ENCODE results near the gene HIP1R.

The HIP1R gene

DNA sequence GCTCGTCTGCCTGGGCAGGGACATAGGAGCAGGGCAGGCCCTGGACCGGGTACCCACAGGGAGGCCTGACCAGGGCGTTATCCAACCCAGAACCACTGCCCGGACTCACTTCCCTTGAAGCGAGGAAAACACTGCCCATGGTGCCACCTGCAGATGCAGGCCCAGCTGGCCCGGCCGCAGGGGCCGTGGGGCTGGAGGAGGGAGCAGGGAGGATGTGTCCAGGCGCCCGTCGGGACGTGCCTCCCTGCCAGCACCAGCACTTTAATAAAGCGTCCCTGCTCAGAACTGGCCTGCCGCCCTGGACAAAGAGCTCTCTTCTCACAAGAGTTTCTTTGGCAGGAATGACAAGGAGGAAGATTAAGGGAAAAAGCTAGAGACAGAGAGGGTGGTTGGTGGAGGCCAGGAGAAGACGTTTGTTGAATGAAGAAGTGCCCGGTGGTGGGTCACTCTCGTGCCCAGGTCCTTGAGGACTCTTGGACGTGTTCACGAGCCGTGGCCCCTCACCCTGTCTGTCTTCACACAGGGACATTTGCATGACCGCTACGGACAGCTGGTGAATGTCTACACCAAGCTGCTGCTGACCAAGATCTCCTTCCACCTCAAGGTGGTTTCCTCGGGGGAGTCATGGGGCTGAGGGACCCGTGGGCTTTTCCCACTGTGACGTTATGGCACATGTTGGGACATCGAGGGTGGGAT, 14.2 kb downstream of the HIP1R start:
- no peak for DNase-seq

DNA sequence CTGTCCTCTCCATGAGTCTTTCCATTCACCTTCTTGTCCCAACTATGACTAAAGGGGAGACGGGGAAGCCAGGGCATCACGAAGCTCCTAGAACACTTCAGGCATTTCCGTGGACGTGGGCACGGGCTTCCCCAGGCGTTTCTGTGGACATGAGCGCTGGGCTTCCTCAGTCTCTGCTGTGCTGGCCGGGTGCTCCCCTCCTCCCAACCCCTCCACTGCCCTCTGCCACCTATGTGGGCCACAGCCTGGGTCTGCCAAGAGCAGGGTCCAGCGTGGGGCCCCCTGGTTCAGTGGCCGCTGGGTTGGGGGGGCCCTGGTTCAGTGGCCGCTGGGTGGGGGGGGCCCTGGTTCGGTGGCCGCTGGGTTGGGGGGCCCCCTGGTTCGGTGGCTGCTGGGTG, 14.8 kb downstream of the HIP1R start:
- no peak for DNase-seq

DNA sequence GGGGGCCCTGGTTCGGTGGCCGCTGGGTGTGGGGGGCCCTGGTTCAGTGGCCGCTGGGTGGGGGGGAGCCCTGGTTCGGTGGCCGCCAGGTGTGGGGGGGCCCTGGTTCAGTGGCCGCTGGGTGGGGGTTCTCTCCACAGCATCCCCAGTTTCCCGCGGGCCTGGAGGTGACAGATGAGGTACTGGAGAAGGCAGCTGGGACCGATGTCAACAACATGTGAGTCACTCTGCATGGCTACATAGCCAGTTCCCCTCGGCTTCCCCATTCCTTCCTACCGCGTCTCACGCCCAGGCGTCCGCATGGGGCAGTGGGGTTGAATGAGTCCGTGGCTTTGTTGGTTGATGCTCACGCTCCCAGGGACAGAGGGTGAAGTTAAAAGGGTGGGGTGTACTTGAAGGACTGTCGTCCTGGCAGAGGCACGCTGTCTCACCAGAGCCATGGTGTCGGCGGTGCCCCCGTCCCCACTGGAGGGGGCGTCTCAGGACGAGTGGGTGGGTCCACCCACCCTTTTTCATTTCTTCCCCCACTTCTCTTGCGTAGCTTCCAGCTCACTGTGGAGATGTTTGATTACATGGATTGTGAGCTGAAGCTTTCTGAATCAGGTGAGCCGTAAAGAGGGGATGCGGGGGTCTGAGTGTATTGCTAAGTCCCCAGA, 15.6 kb downstream of the HIP1R start:
- DNase-seq: peak; percentile 31

DNA sequence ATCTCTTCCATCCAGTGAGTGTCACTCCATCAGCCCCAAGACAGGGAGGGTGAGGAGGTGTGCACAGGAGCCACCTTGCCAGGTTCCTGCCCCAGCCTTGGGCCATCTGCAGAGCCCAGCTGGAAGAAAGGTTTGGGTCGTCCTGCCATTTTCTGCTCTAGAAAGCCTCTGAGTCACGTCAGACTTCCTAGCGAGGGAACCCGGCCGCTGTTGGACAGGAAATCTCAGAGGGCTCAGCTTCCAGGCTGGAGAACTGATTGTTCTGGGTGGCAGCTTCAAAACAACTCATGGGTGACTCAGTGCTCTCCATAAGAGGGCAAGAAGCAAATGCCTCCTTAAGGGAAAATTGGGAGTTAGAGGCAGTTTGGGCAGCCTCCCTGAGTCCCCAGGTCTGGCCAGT, 16.6 kb downstream of the HIP1R start:
- DNase-seq: peak; percentile 73

DNA sequence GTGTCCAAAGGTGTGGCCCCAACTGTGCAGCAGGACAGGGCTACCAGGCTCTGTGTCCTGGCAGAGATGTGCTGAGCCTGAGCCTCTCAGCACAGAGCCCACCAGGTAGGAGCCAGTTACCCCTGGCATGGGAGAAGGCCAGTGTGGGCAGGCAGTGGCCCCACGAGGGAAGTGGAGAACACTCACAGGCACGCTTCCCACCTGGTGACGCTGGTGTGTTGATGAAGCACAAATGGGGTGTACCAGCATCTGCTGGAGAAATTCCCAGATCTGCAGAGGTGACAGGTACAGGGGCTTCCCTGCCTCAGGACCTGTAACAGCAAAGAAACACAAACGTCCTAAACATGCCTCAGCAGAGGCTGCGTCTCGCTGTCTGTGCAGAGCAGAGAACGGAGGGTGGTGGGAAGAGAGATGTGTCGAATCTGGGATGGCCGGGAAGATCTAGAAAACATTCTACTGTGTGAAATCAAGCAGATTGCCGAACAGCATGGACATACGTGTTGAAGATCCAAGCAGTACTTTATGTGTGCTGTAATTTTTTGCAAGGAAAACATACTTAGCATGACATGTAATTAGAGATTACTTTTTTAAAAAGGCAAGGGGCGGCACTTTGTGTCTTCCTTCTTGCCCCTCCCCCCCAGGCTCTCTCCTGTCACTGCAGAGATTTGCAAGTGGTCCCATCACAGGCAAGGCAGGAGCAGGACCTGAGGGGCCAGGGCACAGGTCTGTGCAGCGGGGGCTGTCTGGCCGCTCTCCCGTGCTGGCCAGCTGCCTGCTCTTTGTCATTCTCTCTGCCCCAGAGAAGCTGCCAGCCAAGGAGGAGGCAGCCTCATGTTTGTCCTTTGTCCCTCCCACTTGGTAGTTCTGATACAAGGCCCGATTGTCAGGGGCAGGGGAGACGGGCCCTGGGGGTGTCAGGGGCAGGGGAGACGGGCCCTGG, 17.3 kb downstream of the HIP1R start:
- no peak for DNase-seq

DNA sequence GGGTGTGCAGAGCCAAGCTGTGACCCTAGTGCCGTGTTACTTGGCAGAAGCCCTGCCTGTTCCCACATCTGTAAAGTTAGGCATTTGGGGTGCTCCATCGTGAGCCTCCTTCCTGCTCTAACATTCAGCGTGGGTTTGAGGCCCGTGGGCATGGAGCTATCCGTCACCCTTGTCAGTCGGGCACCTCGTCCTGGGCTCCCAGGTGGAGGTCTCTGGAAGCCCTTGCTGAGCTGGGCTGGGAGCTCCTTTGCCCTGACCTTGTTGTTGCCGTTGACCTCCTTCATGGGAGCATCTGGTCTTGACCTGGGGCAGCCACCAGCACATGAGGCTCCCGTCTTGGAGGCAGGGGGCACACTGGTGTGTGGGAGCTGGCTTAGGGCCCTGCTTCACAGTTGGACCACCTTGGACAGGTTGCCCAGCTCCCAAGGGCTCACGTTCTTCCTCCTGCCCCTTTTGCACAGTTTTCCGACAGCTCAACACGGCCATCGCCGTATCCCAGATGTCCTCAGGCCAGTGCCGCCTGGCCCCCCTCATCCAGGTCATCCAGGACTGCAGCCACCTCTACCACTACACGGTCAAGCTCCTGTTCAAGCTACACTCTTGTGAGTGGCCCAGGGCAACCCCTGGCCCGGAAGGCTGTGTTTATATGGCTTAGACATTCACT, 18.5 kb downstream of the HIP1R start:
- DNase-seq: no peak

DNA sequence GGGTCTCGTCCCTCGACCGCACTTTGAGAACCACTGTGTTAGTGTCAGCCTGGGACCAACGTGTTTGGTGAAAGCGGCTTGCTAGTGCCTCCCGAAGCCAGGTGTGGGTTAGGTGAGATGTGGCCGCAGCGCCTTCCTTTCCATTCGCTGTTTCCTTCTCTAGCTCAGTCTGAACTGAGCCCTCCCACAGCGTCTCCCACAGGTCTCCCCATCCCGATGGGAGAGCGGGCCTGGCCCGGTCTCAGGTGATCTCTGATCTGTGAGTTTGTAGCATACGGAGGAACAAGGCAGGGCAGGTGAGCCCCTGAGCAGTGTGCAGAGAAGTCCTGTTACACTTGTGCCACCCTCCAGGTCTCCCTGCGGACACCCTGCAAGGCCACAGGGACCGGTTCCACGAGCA, 19.3 kb downstream of the HIP1R start:
- no peak for DNase-seq

DNA sequence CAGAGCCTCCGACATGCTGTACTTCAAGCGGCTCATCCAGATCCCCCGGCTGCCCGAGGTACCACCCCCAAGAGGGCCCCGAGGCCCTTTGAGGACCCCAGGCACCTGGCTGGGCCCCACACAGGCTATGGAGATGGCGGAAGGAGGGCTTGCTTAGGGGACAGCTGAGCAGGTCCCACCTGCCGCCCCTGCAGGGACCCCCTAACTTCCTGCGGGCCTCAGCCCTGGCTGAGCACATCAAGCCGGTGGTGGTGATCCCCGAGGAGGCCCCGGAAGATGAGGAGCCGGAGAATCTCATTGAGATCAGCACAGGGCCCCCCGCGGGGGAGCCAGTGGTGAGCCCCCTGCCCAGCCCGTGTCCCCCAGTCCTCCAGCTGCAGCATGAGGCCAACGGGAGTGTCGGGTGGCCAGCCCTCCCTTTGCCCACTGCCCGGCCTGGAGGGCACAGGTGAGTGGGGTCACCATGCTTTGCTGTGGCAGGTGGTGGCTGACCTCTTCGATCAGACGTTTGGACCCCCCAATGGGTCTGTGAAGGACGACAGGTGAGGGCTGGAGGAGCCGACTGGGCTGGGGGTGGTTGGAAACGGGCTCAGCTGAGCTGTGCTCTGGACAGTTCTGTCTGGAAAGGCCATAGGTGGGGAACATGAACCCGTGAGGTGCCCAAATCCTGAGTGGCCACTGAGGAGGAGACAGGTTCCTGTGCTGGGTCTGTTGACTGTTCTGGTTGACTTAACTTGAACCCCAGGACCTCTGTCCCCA, 20.0 kb downstream of the HIP1R start:
- no peak for DNase-seq

DNA sequence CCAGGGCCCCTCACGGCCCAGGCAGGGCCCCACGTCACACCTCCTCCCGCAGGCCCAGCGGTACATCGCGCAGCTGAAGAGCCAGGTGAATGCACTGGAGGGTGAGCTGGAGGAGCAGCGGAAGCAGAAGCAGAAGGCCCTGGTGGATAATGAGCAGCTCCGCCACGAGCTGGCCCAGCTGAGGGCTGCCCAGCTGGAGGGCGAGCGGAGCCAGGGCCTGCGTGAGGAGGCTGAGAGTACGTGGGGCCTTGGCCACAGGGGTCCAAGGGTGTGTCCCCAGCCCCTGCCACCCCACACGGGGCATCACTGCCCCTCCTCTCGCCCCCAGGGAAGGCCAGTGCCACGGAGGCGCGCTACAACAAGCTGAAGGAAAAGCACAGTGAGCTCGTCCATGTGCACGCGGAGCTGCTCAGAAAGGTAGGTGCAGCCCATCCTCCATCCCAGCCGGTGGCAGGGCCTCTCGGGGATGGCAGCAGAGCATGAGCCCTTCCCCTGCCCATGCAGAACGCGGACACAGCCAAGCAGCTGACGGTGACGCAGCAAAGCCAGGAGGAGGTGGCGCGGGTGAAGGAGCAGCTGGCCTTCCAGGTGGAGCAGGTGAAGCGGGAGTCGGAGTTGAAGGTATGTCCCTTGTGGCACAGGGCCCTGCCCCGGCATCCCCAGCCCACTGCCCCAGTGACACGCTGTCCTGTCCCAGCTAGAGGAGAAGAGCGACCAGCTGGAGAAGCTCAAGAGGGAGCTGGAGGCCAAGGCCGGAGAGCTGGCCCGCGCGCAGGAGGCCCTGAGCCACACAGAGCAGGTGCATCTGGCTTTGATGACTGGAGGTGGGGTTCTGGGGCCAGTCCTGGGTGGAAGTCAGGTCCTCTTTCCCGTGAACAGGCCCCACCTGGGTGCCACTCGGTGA, 20.9 kb downstream of the HIP1R start:
- DNase-seq: no peak

DNA sequence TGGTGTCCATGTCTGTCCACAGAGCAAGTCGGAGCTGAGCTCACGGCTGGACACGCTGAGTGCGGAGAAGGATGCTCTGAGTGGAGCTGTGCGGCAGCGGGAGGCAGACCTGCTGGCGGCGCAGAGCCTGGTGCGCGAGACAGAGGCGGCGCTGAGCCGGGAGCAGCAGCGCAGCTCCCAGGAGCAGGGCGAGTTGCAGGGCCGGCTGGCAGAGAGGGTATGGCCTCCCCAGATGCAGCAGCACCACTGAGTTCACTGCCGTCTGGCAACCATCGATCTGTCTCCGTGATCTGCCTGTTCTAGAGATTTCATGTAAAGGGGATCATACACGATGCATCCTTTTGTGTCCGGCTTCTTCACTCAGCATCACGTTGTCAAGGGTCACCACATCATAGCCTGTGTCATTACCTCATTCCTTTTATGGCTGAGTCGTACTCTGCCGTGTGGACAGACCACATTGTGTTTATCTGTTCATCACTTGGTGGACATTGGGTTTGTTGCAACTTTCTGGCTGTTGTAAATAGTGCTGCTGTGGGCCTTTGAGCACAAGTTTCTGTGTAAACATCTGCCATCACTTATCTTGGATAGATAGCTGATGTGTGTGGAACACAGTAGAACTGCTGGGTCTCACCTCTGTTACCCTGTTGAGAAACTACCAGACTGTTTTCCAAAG, 21.9 kb downstream of the HIP1R start:
- no peak for DNase-seq

GRCh38 chr12:122858171-122858570, 22.9 kb downstream of the HIP1R start:
- no peak for DNase-seq

DNA sequence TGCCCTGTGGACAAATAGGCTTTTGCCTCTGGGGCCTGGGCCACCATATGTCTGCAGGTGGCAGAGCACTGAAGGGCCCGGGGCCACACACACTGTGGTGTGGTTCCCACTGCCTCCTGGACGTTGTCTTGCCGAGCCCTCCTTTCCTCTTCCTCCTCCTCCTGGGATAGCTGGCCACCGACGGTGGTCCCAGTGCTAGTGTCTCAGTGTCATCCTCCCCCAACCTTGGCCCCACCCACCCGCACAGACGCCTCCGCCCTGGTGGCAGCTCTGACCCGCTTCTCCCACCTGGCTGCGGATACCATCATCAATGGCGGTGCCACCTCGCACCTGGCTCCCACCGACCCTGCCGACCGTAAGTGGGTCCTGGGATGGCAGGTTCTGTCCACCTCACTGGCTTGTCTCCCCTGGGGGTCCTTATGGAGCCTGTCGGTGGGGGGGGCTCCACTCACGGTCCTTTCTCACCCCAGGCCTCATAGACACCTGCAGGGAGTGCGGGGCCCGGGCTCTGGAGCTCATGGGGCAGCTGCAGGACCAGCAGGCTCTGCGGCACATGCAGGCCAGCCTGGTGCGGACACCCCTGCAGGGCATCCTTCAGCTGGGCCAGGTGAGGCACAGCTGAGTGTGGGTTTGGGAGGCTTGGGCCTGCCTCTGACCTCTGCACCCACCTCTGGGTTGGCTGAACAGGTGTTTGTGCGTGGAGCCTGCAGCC, 23.5 kb downstream of the HIP1R start:
- no peak for DNase-seq

DNA sequence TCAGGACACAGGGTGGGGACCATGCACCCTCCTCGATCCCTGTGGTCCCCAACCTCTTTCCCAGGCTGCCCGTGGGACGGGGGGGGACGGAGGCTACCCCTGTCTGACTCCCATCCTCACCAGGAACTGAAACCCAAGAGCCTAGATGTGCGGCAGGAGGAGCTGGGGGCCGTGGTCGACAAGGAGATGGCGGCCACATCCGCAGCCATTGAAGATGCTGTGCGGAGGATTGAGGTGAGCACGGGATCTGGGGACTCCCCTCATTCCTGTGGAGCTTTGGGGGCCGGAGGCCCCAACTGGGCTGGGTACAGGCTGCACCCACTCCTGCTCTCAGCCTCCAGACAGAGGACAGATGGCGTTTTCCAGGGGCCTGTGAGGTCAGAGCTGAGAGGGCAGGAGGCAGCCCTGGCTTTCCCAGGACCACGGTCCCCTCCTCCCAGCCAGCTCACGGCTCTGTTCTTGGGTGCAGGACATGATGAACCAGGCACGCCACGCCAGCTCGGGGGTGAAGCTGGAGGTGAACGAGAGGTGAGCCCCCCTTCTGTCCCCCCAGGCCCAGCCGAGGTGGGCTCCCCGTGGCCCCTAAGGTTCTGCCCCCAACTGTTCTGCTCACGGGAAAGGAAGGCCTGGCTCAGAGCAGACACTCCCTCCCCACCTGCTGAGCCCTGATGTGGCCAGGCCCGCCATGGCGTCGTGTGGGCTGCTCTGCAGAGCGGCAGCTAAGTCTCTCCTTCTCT, 24.2 kb downstream of the HIP1R start:
- no peak for DNase-seq

DNA sequence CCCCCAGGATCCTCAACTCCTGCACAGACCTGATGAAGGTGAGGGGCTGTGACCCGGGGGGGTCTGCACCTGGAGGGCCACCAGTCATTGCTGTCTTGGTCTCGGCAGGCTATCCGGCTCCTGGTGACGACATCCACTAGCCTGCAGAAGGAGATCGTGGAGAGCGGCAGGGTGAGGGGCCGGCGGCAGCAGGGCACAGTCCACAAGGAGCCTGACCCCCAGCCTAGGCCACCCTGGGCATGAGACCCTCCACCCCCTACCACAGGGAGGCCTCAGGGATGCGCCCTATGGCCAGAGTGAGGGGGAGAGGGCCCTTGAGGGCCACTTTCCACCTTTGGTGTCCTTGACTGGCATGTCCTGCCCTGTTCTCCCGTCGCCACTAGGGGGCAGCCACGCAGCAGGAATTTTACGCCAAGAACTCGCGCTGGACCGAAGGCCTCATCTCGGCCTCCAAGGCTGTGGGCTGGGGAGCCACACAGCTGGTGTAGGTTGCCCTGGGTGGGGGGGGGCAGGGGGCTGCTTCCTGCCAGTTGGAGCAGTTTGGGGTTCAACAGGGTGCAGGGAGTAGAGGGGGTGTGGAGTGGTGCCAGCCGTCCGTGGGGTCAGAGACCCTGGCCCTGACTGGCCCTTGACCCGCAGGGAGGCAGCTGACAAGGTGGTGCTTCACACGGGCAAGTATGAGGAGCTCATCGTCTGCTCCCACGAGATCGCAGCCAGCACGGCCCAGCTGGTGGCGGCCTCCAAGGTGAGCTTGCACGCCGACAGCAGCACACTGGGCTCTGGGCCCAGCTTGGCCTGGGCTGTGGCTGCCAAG, 25.0 kb downstream of the HIP1R start:
- DNase-seq: peak; percentile 71

DNA sequence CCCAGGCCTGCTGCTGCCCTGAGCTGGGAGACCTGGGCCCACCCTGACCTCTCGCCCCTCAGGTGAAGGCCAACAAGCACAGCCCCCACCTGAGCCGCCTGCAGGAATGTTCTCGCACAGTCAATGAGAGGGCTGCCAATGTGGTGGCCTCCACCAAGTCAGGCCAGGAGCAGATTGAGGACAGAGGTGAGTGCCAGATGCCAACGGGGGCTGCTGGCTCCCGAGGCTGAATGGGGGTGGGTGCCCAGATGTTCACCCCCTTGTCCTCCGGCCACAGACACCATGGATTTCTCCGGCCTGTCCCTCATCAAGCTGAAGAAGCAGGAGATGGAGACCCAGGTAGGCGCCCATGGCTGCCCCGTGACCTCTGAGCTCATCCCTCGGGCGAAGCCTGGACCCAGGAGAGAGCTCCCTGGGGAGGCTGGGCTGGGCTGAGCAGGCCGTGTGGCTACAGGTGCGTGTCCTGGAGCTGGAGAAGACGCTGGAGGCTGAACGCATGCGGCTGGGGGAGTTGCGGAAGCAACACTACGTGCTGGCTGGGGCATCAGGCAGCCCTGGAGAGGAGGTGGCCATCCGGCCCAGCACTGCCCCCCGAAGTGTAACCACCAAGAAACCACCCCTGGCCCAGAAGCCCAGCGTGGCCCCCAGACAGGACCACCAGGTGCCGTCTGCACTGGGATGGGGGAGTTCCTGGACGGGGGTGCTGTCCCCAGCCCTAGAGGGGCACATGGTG, 25.8 kb downstream of the HIP1R start:
- DNase-seq: no peak

DNA sequence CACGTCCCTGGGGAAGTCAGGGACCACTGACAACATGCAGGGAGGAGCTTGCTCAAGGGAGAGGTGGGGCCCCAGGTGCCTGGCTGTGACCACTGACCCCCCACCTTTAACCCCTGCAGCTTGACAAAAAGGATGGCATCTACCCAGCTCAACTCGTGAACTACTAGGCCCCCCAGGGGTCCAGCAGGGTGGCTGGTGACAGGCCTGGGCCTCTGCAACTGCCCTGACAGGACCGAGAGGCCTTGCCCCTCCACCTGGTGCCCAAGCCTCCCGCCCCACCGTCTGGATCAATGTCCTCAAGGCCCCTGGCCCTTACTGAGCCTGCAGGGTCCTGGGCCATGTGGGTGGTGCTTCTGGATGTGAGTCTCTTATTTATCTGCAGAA, 26.3 kb downstream of the HIP1R start:
- no peak for DNase-seq

DNA sequence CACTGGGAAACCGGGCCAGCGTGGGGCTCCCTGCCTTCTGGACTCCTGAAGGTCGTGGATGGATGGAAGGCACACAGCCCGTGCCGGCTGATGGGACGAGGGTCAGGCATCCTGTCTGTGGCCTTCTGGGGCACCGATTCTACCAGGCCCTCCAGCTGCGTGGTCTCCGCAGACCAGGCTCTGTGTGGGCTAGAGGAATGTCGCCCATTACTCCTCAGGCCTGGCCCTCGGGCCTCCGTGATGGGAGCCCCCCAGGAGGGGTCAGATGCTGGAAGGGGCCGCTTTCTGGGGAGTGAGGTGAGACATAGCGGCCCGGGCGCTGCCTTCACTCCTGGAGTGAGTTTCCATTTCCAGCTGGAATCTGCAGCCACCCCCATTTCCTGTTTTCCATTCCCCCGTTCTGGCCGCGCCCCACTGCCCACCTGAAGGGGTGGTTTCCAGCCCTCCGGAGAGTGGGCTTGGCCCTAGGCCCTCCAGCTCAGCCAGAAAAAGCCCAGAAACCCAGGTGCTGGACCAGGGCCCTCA, 26.9 kb downstream of the HIP1R start:
- DNase-seq: no peak
